ENCODE measurements around the gene SIRT6. TPM values are rescaled to one million over a fixed set of nuclear protein-coding genes. Genes with fewer than 3 reads are reported as not detected.
"Not testable (repeated sequence)": the region's sequence is repeated elsewhere in the genome, so short reads cannot be mapped to it uniquely, and the experiment has no call there.

SIRT6 gene
- total and polyA plus RNA-seq, 2 donors (not counting 1 experiment from before 2014, with no cell fraction given) = 27.8 to 82.2 TPM

GRCh38 chr19:4127322-4127721 lies 55.0 kb downstream of the SIRT6 start:
- H3K27ac Mint-ChIP-seq; H3K9ac ChIP-seq (ENCODE audit: low read length); H3K27ac ChIP-seq (ENCODE audit: low read length in 2 of 2); H3K9me3 Mint-ChIP-seq (ENCODE audit: insufficient read depth); intact Hi-C loops (cut with micrococcal nuclease); ATAC-seq (ENCODE audit: low read depth); H3K36me3 ChIP-seq (replicated peaks in 1 of 2; ENCODE audit: control extremely low read depth in 1 of 2, control insufficient read depth in 1 of 2, extremely low read depth in 1 of 2, insufficient read depth in 2 of 2, low read length in 1 of 2); H3K27me3 Mint-ChIP-seq; H3K9me3 ChIP-seq (ENCODE audit: control extremely low read depth in 1 of 3, control insufficient read depth in 2 of 3, insufficient read depth in 1 of 3, low read length in 2 of 3); H3K4me3 Mint-ChIP-seq; H3K4me3 ChIP-seq (ENCODE audit: control extremely low read depth in 1 of 5, extremely low read depth in 1 of 5, insufficient read depth in 1 of 5, low read depth in 2 of 5, low read length in 4 of 5); DNase-seq; H3K27me3 ChIP-seq (replicated peaks in 1 of 4; ENCODE audit: control extremely low read depth in 1 of 4, control insufficient read depth in 3 of 4, insufficient read depth in 4 of 4, low read length in 3 of 4); H3K4me2 ChIP-seq (replicated peaks; ENCODE audit: low read depth, low read length, poor library complexity, severe bottlenecking); H2AFZ ChIP-seq (ENCODE audit: insufficient read depth, low read depth, low read length, poor library complexity, severe bottlenecking): not testable (repeated sequence)
- 90% methylated on average over 3 of the region's 4 CpGs for WGBS (ENCODE audit: insufficient coverage)
- ChIA-PET POLR2A (interaction anchor here (0.6 to 1.3 kb wide), 3 partner anchors 20 to 69 kb away, joined by 3 to 5 read pairs (median 3); no protein-coding TSS in a partner anchor), CTCF (interaction anchor here (0.8 kb wide), 1 partner anchor 12 kb away, joined by 3 read pairs; no protein-coding TSS in a partner anchor)
- Histone ChIP-seq H4K20me1 (ENCODE audit: control insufficient read depth, insufficient read depth, low read length, poor library complexity, severe bottlenecking) (peaks cover 13% of the 10 kb centered on the region), H3K4me1 (ENCODE audit: control insufficient read depth in 2 of 2, insufficient read depth in 2 of 2, low read length in 2 of 2) (peaks cover 15 to 17% of the 10 kb centered on the region in 2 donors), H3K79me2 (ENCODE audit: control insufficient read depth, insufficient read depth, low read length) (peaks cover 22% of the 10 kb centered on the region)
- H3K4me1 Mint-ChIP-seq = peaks cover 15% of the 10 kb centered on the region

- Histone ChIP-seq H3K27me3 (replicated peaks in 1 of 4; ENCODE audit: control extremely low read depth in 1 of 4, control insufficient read depth in 3 of 4, insufficient read depth in 4 of 4, low read length in 3 of 4) (no peaks in the 10 kb centered on the region), H3K9me3 (ENCODE audit: control extremely low read depth in 1 of 3, control insufficient read depth in 2 of 3, insufficient read depth in 1 of 3, low read length in 2 of 3) (peaks cover 0 to 3% (median 0%) of the 10 kb centered on the region in 3 donors), H3K9ac (ENCODE audit: low read length) (peak overlapping the region; percentile 81), H4K20me1 (ENCODE audit: control insufficient read depth, insufficient read depth, low read length, poor library complexity, severe bottlenecking) (peaks cover 28% of the 10 kb centered on the region), H3K4me1 (ENCODE audit: control insufficient read depth in 2 of 2, insufficient read depth in 2 of 2, low read length in 2 of 2) (peaks cover 16 to 18% of the 10 kb centered on the region in 2 donors), H3K4me2 (replicated peaks; ENCODE audit: low read depth, low read length, poor library complexity, severe bottlenecking) (peak overlapping the region; percentile 95), H3K79me2 (ENCODE audit: control insufficient read depth, insufficient read depth, low read length) (peaks cover 40% of the 10 kb centered on the region), H3K4me3 (ENCODE audit: control extremely low read depth in 1 of 5, extremely low read depth in 1 of 5, insufficient read depth in 1 of 5, low read depth in 2 of 5, low read length in 4 of 5) (peak overlapping the region; percentile 28 to 81 (median 62)), H3K27ac (ENCODE audit: low read length in 2 of 2) (no peak overlapping the region), H2AFZ (ENCODE audit: insufficient read depth, low read depth, low read length, poor library complexity, severe bottlenecking) (peak overlapping the region; percentile 99), H3K36me3 (replicated peaks in 1 of 2; ENCODE audit: control extremely low read depth in 1 of 2, control insufficient read depth in 1 of 2, extremely low read depth in 1 of 2, insufficient read depth in 2 of 2, low read length in 1 of 2) (peaks cover 0 to 4% of the 10 kb centered on the region in 2 experiments)
- H3K27ac Mint-ChIP-seq = peak overlapping the region; percentile 46
- intact Hi-C loops (cut with micrococcal nuclease) = loop anchor here (1.0 to 5.0 kb wide), 7 partner anchors 9 to 137 kb away; partner anchors contain the start of genes ANKRD24, EEF2, PIAS4 and SIRT6
- peaks cover 18% of the 10 kb centered on the region for H3K4me1 Mint-ChIP-seq
- ATAC-seq (ENCODE audit: low read depth) (no peak), DNase-seq (no peak)
- H3K4me3 Mint-ChIP-seq = peak overlapping the region; percentile 82
- POLR2A ChIA-PET = interaction anchor here (0.7 kb wide), 1 partner anchor 16 kb away, joined by 9 read pairs; no protein-coding TSS in a partner anchor
- CTCF ChIA-PET = interaction anchor here (1.4 to 1.8 kb wide), 2 partner anchors 15 kb away, joined by 3 to 5 read pairs; no protein-coding TSS in a partner anchor
- TF ChIP-seq CTCF (IDR thresholded peaks at IDR 0.05) (no peak), EZH2 (IDR thresholded peaks at IDR 0.05; ENCODE audit: borderline replicate concordance, insufficient read depth, low read depth, low read length, poor library complexity, severe bottlenecking) (no peak)
- H3K27me3 Mint-ChIP-seq = no peaks in the 10 kb centered on the region
- WGBS (ENCODE audit: insufficient coverage) = 56% methylated on average over 2 of the region's 8 CpGs
- H3K9me3 Mint-ChIP-seq (ENCODE audit: insufficient read depth) = no peaks in the 10 kb centered on the region
These were observed 57.7 kb downstream of the SIRT6 start for GRCh38 chr19:4124638-4125037.

Small RNA genes within 50 kb of the gene (small RNA-seq; reads per million reads assigned to genes)
- gene RF00017 (ENCODE audit: insufficient read length, low read depth, low replicate concordance) = not detected

Other genes starting within 250 kb of the SIRT6 start
- gene NMRK2, start 249.5 kb downstream of the SIRT6 start, total RNA-seq = not detected in 2 replicates
- not detected in 2 replicates for gene NMRK2, start 249.5 kb downstream of the SIRT6 start, polyA plus RNA-seq
- 41.0 and 47.4 TPM in 2 replicates for gene DAPK3, start 211.5 kb downstream of the SIRT6 start, total RNA-seq
- 32.6 and 55.4 TPM in 2 replicates for gene DAPK3, start 211.5 kb downstream of the SIRT6 start, polyA plus RNA-seq
- gene EEF2, start 197.1 kb downstream of the SIRT6 start, total RNA-seq = 2,947 and 3,167 TPM in 2 replicates
- 1,376 and 1,449 TPM in 2 replicates for gene EEF2, start 197.1 kb downstream of the SIRT6 start, polyA plus RNA-seq
- gene PIAS4, start 174.8 kb downstream of the SIRT6 start, total RNA-seq = 56.8 and 57.2 TPM in 2 replicates
- gene PIAS4, start 174.8 kb downstream of the SIRT6 start, polyA plus RNA-seq = 10.3 and 13.7 TPM in 2 replicates
- gene ZBTB7A, start 115.7 kb downstream of the SIRT6 start, total RNA-seq = 62.6 and 62.8 TPM in 2 replicates
- gene ZBTB7A, start 115.7 kb downstream of the SIRT6 start, polyA plus RNA-seq = 19.4 and 24.8 TPM in 2 replicates
- gene MAP2K2, start 58.4 kb downstream of the SIRT6 start, total RNA-seq = 137 and 138 TPM in 2 replicates
- gene MAP2K2, start 58.4 kb downstream of the SIRT6 start, polyA plus RNA-seq = 158 and 181 TPM in 2 replicates
- not detected in 2 replicates for gene CREB3L3, start 28.9 kb downstream of the SIRT6 start, total RNA-seq
- gene CREB3L3, start 28.9 kb downstream of the SIRT6 start, polyA plus RNA-seq = not detected in 2 replicates
- 0.37 and 1.4 TPM in 2 replicates for gene ANKRD24, start 126 bp upstream of the SIRT6 start, total RNA-seq
- 1.1 and 1.5 TPM in 2 replicates for gene ANKRD24, start 126 bp upstream of the SIRT6 start, polyA plus RNA-seq
- gene EBI3, start 47.0 kb upstream of the SIRT6 start, total RNA-seq = 11.3 and 15.6 TPM in 2 replicates
- gene EBI3, start 47.0 kb upstream of the SIRT6 start, polyA plus RNA-seq = 9.4 and 11.9 TPM in 2 replicates
- gene YJU2, start 64.5 kb upstream of the SIRT6 start, total RNA-seq = 39.8 and 40.3 TPM in 2 replicates
- gene YJU2, start 64.5 kb upstream of the SIRT6 start, polyA plus RNA-seq = 45.7 and 60.8 TPM in 2 replicates
- gene SHD, start 96.7 kb upstream of the SIRT6 start, total RNA-seq = 0.17 TPM in 1 of 2 replicates, not detected in the other
- gene SHD, start 96.7 kb upstream of the SIRT6 start, polyA plus RNA-seq = not detected in 2 replicates
- gene TMIGD2, start 119.8 kb upstream of the SIRT6 start, total RNA-seq = not detected in 2 replicates
- gene TMIGD2, start 119.8 kb upstream of the SIRT6 start, polyA plus RNA-seq = 0.24 and 0.66 TPM in 2 replicates
- gene FSD1, start 122.0 kb upstream of the SIRT6 start, total RNA-seq = 2.8 and 3.4 TPM in 2 replicates
- 2.7 and 3.2 TPM in 2 replicates for gene FSD1, start 122.0 kb upstream of the SIRT6 start, polyA plus RNA-seq
- gene STAP2, start 156.3 kb upstream of the SIRT6 start, total RNA-seq = 0.27 and 0.51 TPM in 2 replicates
- 0.33 and 0.72 TPM in 2 replicates for gene STAP2, start 156.3 kb upstream of the SIRT6 start, polyA plus RNA-seq
- 25.6 and 30.3 TPM in 2 replicates for gene MPND, start 161.0 kb upstream of the SIRT6 start, total RNA-seq
- gene MPND, start 161.0 kb upstream of the SIRT6 start, polyA plus RNA-seq = 11.8 and 14.5 TPM in 2 replicates
- gene SH3GL1, start 218.0 kb upstream of the SIRT6 start, total RNA-seq = 37.2 and 41.9 TPM in 2 replicates
- 42.4 and 45.2 TPM in 2 replicates for gene SH3GL1, start 218.0 kb upstream of the SIRT6 start, polyA plus RNA-seq
- gene CHAF1A, start 220.1 kb upstream of the SIRT6 start, total RNA-seq = 17.3 and 19.7 TPM in 2 replicates
- 15.1 and 15.7 TPM in 2 replicates for gene CHAF1A, start 220.1 kb upstream of the SIRT6 start, polyA plus RNA-seq